ENCODE results near the gene SETBP1.

SETBP1 gene

GRCh38 chr18:44997174-44997573 lies 316.5 kb downstream of the SETBP1 start:
- intact Hi-C loops (cut with DNase I) = no loop called here
- no peak for DNase-seq

GRCh38 chr18:44998360-44998759 lies 317.7 kb downstream of the SETBP1 start:
- intact Hi-C loops (cut with DNase I) = no loop called here
- DNase-seq = no peak

DNA sequence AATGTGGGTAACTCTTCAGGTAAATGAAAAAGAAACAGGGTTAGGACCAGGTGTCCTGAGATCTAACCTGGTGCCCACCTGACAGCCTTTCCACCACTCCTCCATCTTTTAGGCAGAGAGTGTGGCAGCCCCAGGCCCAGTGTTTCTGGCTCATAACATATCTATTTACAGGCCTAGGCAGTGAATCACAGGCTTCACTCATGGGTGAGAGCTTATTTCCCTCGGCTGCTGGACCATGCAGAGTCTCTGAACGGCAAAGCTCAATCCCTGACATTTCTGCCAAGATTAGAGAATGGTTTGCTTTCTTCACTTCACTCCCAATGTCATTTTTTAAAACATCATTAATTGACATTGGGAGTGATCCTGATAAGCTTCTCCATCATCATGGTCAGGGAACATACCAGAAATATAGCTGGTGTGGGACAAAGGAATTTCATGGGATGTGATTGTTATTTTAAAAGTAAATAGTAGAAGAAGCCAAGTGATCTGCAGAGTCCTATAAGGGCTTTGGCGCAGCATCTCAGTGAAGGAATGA lies 323.9 kb downstream of the SETBP1 start:
- no peak for DNase-seq
- intact Hi-C loops (cut with DNase I) = no loop called here

DNA sequence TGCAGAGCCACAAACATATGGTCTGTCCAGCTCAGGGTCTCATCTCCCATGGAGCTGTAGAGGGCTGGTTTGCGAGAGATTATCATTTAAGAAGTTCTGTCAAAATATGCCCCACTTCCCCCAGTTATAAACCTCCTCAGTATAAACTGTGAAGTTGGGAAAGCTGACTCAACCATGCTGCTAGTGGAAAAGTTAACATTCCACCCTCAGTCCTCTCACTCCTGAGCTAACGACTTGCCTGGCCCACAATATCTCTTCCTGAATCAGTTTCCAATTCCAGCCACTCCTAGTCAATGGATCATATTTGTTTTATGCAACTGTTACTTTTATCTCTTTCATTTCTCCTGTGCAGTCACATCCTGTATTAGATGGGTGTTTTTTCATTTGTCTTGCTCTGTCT lies 326.2 kb downstream of the SETBP1 start:
- no peak for DNase-seq
- intact Hi-C loops (cut with DNase I) = no loop called here

- no peak for DNase-seq
- intact Hi-C loops (cut with DNase I) = no loop called here
These were observed 326.8 kb downstream of the SETBP1 start for GRCh38 chr18:45007531-45007930.

DNA sequence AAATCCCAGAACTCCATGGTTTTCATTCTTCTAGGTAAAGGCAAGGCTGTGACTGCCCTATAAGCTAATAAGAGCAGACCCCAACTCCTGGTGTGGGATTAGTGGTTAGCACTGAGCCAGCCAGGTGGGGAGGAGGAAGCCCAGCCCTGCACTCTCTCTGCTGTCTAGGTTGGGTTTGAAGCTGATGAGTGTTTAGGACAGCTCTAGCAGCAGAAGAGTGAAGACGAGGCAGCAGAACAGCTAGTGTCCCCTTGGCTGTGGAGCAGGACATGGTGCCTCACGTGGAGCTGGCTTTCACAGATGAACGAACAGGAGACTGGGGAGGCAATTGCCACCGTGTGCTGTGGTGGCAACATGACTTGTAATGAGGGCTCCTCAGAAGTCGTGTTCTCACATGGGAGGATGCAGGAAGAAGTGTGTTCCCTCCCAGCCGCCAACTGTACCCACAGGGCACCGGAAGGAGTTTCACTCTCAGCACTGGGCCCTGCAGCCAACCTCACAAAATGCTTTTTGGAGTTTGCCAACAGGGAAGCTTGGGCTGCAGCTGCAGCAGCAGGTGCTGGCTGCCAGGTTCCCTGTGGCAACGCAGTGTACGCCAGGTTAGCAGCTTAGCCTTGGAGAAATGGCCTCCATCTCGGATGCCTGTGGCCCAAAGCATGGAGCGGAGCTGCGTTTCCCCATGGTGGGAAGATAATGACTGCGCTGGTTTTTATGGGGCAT lies 328.2 kb downstream of the SETBP1 start:
- intact Hi-C loops (cut with DNase I) = no loop called here
- DNase-seq = peak in 2 of 42 donors; percentile 18 to 19

DNA sequence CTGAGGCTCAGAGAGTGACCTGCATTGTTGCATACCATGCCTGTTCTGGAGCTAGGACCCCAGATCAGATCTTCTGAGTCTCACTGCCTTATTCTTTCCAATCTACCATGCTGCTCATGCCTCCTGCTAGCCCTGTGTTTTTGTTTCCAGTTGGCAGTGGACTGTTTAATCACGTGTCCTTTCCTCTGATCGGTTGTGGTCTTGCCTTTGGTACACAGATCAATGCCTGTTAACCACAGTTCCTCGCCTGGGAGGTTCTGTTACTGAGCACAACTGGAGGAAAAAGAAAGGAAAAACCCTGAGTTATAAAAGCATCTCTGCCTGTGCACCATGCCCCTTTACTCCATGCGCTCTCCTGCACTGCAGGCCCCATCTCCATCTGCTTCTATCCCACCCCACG lies 329.1 kb downstream of the SETBP1 start:
- no peak for DNase-seq
- intact Hi-C loops (cut with DNase I) = no loop called here

GRCh38 chr18:45012286-45012685 lies 331.6 kb downstream of the SETBP1 start:
- DNase-seq = no peak
- intact Hi-C loops (cut with DNase I) = no loop called here

DNA sequence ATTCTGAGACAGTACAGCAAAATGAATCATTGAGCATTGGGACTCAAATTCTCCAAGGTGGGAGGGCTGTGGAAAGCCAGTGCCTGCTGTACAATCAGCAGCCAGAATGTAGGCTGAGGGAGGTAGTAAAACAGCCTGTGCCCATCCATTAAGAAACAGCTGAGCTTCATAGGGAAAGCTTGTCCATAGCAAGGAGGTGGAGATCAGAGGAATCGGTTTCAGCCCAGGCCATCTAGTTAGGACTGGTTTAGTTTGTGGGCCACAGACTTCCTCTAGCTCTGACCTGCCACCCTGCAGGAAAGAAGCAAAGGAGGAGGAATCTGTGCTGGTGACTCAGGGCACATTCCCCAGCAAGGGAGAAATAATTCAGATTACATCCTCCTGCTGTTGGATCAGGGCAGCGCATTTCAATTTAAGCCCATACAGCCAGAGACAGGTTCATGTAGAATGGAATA lies 333.4 kb downstream of the SETBP1 start:
- peak in 11 of 42 donors; percentile 8 to 63 (median 29) for DNase-seq

GRCh38 chr18:45015788-45016128 lies 335.1 kb downstream of the SETBP1 start:
- intact Hi-C loops (cut with DNase I) = no loop called here
- no peak for DNase-seq

More for the DNA sequence above, 333.4 kb downstream of the SETBP1 start:
- intact Hi-C loops (cut with DNase I) = no loop called here

DNA sequence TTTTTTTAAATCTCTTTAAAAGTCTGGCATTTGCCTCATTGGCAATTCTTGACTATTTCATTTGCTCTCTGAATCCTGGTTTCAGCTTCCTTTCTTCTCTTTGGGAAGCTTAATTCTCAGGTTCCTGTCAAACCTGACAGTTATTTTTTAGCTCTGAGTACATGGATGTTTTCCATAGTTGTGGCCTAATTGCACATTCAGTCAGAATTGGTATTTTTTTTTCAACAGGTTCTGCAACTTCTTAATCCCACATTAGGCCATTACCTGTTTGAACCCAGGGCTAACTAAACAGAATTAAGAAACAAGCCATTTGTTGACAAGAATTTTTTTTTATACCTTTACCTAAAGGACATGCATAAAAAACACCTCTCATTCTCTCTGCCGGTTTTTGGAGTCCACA lies 338.8 kb downstream of the SETBP1 start:
- intact Hi-C loops (cut with DNase I) = no loop called here
- no peak for DNase-seq

- intact Hi-C loops (cut with DNase I) = no loop called here
- DNase-seq = no peak
These were observed 342.8 kb downstream of the SETBP1 start for GRCh38 chr18:45023519-45023918.

DNA sequence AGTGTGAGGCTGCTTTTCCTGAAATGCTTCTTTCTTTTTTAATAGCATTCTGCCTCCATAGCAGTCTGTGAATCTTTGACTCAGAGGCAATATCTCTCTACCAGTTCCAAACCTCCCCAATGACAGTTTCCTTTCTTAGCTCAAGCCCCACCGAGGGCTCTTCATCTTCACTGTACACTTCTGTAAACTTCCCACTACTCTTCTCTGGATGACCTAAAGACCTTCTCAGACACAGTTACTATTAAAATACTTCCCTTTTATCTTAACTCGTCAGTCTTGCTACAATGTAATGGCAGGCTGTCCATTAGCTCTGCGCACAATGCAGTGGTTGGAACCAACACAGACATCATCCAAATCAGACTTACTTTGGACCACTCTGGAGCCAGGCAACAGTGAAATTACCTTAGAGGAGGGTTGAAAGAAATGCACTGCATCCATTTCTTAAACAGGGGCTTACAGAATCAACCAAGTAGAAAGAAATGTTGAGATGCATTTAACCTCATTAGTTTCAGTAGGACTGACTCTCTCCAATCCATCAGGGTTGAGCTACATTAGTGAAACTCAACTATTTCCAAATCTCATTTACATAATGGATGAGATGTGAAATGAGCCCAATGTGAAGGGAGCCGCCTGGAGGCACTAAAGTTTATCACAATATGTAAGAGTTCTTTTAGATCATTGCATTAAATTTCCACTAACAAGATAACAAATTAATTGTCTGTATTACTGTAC lies 343.8 kb downstream of the SETBP1 start:
- no peak for DNase-seq
- intact Hi-C loops (cut with DNase I) = no loop called here

DNA sequence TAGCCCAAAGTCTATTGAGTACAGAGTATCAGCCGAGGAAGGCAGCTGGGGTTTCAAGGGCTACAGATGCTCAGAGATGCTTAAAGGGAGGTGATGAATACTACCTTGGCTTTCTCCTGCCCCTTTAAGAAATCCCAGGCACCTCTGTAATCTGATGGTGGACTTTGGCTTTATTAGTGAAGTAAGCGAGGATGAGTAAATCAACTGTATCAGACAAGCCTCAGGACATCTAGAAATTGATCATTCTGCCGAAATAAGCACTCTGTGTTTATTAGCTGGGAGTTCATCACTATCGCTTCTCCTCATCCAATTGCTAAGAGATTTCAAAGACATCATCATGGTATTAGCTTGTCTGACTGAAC lies 344.4 kb downstream of the SETBP1 start:
- no peak for DNase-seq
- intact Hi-C loops (cut with DNase I) = no loop called here

- intact Hi-C loops (cut with DNase I) = no loop called here
- DNase-seq = peak in 1 of 42 donors; percentile 6
These were observed 345.5 kb downstream of the SETBP1 start for GRCh38 chr18:45026162-45026561.

GRCh38 chr18:45034179-45034578 lies 353.5 kb downstream of the SETBP1 start:
- no peak for DNase-seq
- intact Hi-C loops (cut with DNase I) = no loop called here

GRCh38 chr18:45037618-45038017 lies 356.9 kb downstream of the SETBP1 start:
- no peak for DNase-seq
- intact Hi-C loops (cut with DNase I) = no loop called here

- DNase-seq = no peak
- intact Hi-C loops (cut with DNase I) = no loop called here
These were observed 358.7 kb downstream of the SETBP1 start for GRCh38 chr18:45039376-45039775.

GRCh38 chr18:45040879-45041278 lies 360.2 kb downstream of the SETBP1 start:
- intact Hi-C loops (cut with DNase I) = no loop called here
- no peak for DNase-seq

GRCh38 chr18:45044787-45045186 lies 364.1 kb downstream of the SETBP1 start:
- intact Hi-C loops (cut with DNase I) = no loop called here
- DNase-seq = no peak

- intact Hi-C loops (cut with DNase I) = no loop called here
- no peak for DNase-seq
These were observed 365.5 kb downstream of the SETBP1 start for GRCh38 chr18:45046228-45046627.
